MCF 10A (cell line): Measurements from ENCODE around the gene EFCC1. TPM values are rescaled to one million over a fixed set of nuclear protein-coding genes. Genes with fewer than 3 reads are reported as not detected.
"Not testable (repeated sequence)": the region's sequence is repeated elsewhere in the genome, so short reads cannot be mapped to it uniquely, and the experiment has no call there.

Source experiments
- BruUV-seq: library from RNA; stranded (reverse); fragments of 400-500 nt; replicated peaks from 2 replicates; lab custom pipeline; 2021; lab: Mats Ljungman, UMichigan
- CTCF ChIA-PET: fragments of 300-600 bp; sonication (Branson Sonifier 250); formaldehyde crosslinking; extraction: SDS; loops from one replicate; lab custom pipeline; 2021; ENCODE audit warnings: antibody characterized with exemption, inconsistent platforms; lab: Yijun Ruan, JAX
- POLR2A ChIA-PET: fragments of 300-600, 350-650 bp; sonication (Branson Sonifier 250); formaldehyde crosslinking; extraction: SDS; loops from one replicate; lab custom pipeline; 2020; ENCODE audit warnings: antibody characterized with exemption, inconsistent platforms; lab: Yijun Ruan, JAX
- DNase-seq: peaks from one replicate; pipeline ENCODE4 v3.0.0-alpha.2; 2018; ENCODE audit not compliant: unreplicated experiment
- H3K27ac Mint-ChIP-seq: one replicate; pipeline ENCODE4 v1.8.0; 2022; ENCODE audit warnings: mild to moderate bottlenecking, low read depth, mixed read lengths; ENCODE audit not compliant: unreplicated experiment
- H3K27me3 Mint-ChIP-seq: one replicate; pipeline ENCODE4 v1.8.0; 2022; ENCODE audit warnings: mixed read lengths; ENCODE audit not compliant: insufficient read depth, unreplicated experiment
- H3K36me3 Mint-ChIP-seq: one replicate; pipeline ENCODE4 v1.8.0; 2022; ENCODE audit warnings: mild to moderate bottlenecking, moderate library complexity, mixed read lengths; ENCODE audit not compliant: insufficient read depth, unreplicated experiment
- H3K4me1 Mint-ChIP-seq: one replicate; pipeline ENCODE4 v1.8.0; 2022; ENCODE audit warnings: mixed read lengths; ENCODE audit not compliant: insufficient read depth, unreplicated experiment
- H3K4me3 Mint-ChIP-seq: one replicate; pipeline ENCODE4 v1.8.0; 2022; ENCODE audit warnings: mild to moderate bottlenecking, moderate library complexity, mixed read lengths; ENCODE audit not compliant: unreplicated experiment
- H3K9me3 Mint-ChIP-seq: one replicate; pipeline ENCODE4 v1.8.0; 2022; ENCODE audit warnings: mixed read lengths; ENCODE audit not compliant: unreplicated experiment
- CTCF ChIP-seq: fragments of 200-600 bp; IDR thresholded peaks from one replicate; pipeline ENCODE4 v1.8.0; 2022; ENCODE audit warnings: antibody characterized with exemption, mild to moderate bottlenecking; ENCODE audit not compliant: unreplicated experiment
- intact Hi-C: fragments of 100-400 bp; cut with micrococcal nuclease; formaldehyde crosslinking; loops from 2 replicates; pipeline ENCODE4 v1.14.1; 2022
- total RNA-seq: library from RNA; stranded (reverse); gene quantifications from 2 replicates; pipeline ENCODE4 v1.2.3, GENCODE V29; 2022

The EFCC1 gene
- total RNA-seq, 1 experiment from 2014 or later = not detected

GRCh38 chr3:129063091-129063640 lies 62.1 kb downstream of the EFCC1 start:
- TF ChIP-seq CTCF = no peak
- BruUV-seq = no TSS peak
- ChIA-PET POLR2A (interaction anchor here (0.7 kb wide), 1 partner anchor 56 kb away, joined by 3 read pairs; no protein-coding TSS in a partner anchor), CTCF (interaction anchor here (0.7 to 1.2 kb wide), 2 partner anchors 10 to 287 kb away, joined by 4 to 7 read pairs; no protein-coding TSS in a partner anchor)
- no peak overlapping the region for H3K4me3 Mint-ChIP-seq
- H3K4me1 Mint-ChIP-seq = no peaks in the 10 kb centered on the region
- no peaks in the 10 kb centered on the region for H3K36me3 Mint-ChIP-seq
- no peak for DNase-seq
- H3K9me3 Mint-ChIP-seq = no peaks in the 10 kb centered on the region
- no peak overlapping the region for H3K27ac Mint-ChIP-seq
- intact Hi-C loops = no loop called here
- no peaks in the 10 kb centered on the region for H3K27me3 Mint-ChIP-seq

- Mint-ChIP-seq H3K4me3 (no peak overlapping the region), H3K4me1 (no peaks in the 10 kb centered on the region)
- POLR2A ChIA-PET = interaction anchor here (0.7 kb wide), 1 partner anchor 55 kb away, joined by 3 read pairs; no protein-coding TSS in a partner anchor
These were observed 62.9 kb downstream of the EFCC1 start for GRCh38 chr3:129063841-129064482.

GRCh38 chr3:129065016-129065719 lies 64.1 kb downstream of the EFCC1 start:
- intact Hi-C loops = no loop called here
- CTCF ChIA-PET = interaction anchor here (0.7 to 1.0 kb wide), 2 partner anchors 10 to 95 kb away, joined by 4 read pairs; no protein-coding TSS in a partner anchor
- no TSS peak for BruUV-seq
- POLR2A ChIA-PET = interaction anchor here (0.6 kb wide), 1 partner anchor 185 kb away, joined by 3 read pairs; no protein-coding TSS in a partner anchor
- H3K36me3 Mint-ChIP-seq = no peaks in the 10 kb centered on the region
- H3K9me3 Mint-ChIP-seq = no peaks in the 10 kb centered on the region
- H3K27me3 Mint-ChIP-seq = no peaks in the 10 kb centered on the region
- no peaks in the 10 kb centered on the region for H3K4me1 Mint-ChIP-seq
- DNase-seq = no peak
- no peak overlapping the region for H3K4me3 Mint-ChIP-seq
- no peak overlapping the region for H3K27ac Mint-ChIP-seq
- no peak for TF ChIP-seq CTCF

More at GRCh38 chr3:129063841-129064482, 62.9 kb downstream of the EFCC1 start:
- H3K9me3 Mint-ChIP-seq = no peaks in the 10 kb centered on the region
- H3K36me3 Mint-ChIP-seq = no peaks in the 10 kb centered on the region
- no TSS peak for BruUV-seq
- no peak for DNase-seq
- no peak overlapping the region for H3K27ac Mint-ChIP-seq
- no peaks in the 10 kb centered on the region for H3K27me3 Mint-ChIP-seq
- CTCF ChIA-PET = no interaction called here
- no peak for TF ChIP-seq CTCF
- intact Hi-C loops = no loop called here

GRCh38 chr3:129065720-129066073 lies 64.6 kb downstream of the EFCC1 start:
- BruUV-seq = no TSS peak
- ChIA-PET CTCF (interaction anchor here (1.0 kb wide), 1 partner anchor 95 kb away, joined by 4 read pairs; no protein-coding TSS in a partner anchor), POLR2A (interaction anchor here (0.6 kb wide), 1 partner anchor 184 kb away, joined by 3 read pairs; no protein-coding TSS in a partner anchor)
- no peak overlapping the region for H3K4me3 Mint-ChIP-seq
- H3K36me3 Mint-ChIP-seq = no peaks in the 10 kb centered on the region
- no peak for DNase-seq
- no peaks in the 10 kb centered on the region for H3K4me1 Mint-ChIP-seq
- H3K27me3 Mint-ChIP-seq = no peaks in the 10 kb centered on the region
- intact Hi-C loops = no loop called here
- no peaks in the 10 kb centered on the region for H3K9me3 Mint-ChIP-seq
- no peak for TF ChIP-seq CTCF
- H3K27ac Mint-ChIP-seq = no peak overlapping the region

- H3K4me1 Mint-ChIP-seq, H3K27me3 Mint-ChIP-seq, intact Hi-C loops, H3K36me3 Mint-ChIP-seq, BruUV-seq, H3K27ac Mint-ChIP-seq, H3K4me3 Mint-ChIP-seq, H3K9me3 Mint-ChIP-seq, DNase-seq: not testable (repeated sequence)
- ChIA-PET POLR2A (interaction anchor here (1.6 kb wide), 1 partner anchor 14 kb away, joined by 3 read pairs; no protein-coding TSS in a partner anchor), CTCF (interaction anchor here (0.6 to 2.8 kb wide), 4 partner anchors 15 to 234 kb away, joined by 3 to 25 read pairs (median 4); no protein-coding TSS in a partner anchor)
These were observed 66.6 kb downstream of the EFCC1 start for GRCh38 chr3:129067719-129068118.
